ENCODE data around the gene SNX25. TPM values are rescaled to one million over a fixed set of nuclear protein-coding genes. Genes with fewer than 3 reads are reported as not detected.

Gene SNX25
- total and polyA plus RNA-seq, 2 of the 13 experiments (the other 11 are each of a cell fraction or from before 2014, with no cell fraction given), result 23.4 to 23.5 TPM

DNA sequence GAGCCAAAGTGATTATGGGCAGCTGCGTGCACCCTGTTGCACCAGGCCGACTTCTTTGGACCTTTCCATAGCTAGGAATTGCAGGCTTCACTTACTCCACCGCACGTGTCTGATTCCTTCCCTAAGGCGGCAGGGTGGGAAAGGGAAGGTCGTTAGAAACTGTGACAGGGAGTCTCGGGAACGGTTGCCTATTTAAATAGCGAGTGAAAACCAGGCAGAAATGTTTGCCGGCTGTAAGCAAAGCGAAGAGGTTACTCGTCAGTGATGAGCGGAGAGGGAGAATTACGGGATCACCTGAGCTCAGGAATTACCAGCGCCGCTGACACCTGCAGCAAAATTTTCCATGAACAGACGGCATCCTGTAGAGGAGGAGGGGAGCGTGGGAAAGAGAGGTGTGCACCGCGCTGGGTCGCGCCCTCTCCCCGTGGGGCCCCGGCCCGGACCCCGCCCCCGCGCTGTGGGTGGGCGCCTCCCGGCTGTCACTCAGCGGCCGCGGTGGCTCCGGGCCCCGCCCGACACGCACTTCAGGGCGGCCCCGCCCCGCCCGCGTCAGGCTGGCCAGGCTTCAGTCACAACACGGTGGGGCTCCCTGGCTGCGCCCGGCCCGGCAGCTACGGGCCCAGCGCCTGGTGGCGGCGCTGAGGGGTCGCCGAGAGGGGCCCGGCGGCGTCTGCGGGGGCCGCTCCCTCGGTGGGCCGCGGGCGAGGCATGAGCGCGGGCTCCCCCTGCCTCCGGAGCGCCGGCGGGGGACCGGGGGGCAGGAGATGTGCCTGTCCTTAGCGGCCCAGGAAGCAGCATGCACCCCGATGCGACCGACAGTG, at the start of gene SNX25 (continued):
- no peak for TF ChIP-seq HNF1A (IDR thresholded peaks at IDR 0.05; ENCODE audit: low read depth)
- TF ChIP-seq HNF1A (CRISPR knock-in tag; IDR thresholded peaks at IDR 0.05; ENCODE audit: borderline replicate concordance), result 0 out of 2 replicates have a peak, but pooled peaks have one; percentile 28
- peak; percentile 85 for TF ChIP-seq ZMYM4 (CRISPR knock-in tag; IDR thresholded peaks at IDR 0.05)
- TF ChIP-seq ZFYVE20 (CRISPR knock-in tag; IDR thresholded peaks at IDR 0.05; ENCODE audit: borderline replicate concordance, low read depth), result no peak
- TF ChIP-seq KDM4B (CRISPR knock-in tag; IDR thresholded peaks at IDR 0.05), result no peak
- TF ChIP-seq HMG20A (CRISPR knock-in tag; IDR thresholded peaks at IDR 0.05; ENCODE audit: borderline replicate concordance), result 0 out of 2 replicates have a peak, but pooled peaks have one; percentile 32
- peak in 1 of 2 experiments; percentile 49; a peak in 1 of 4 replicates for TF ChIP-seq EP300 (IDR thresholded peaks at IDR 0.05; ENCODE audit: low read depth in 2 of 2, low read length in 2 of 2)
- no peak for TF ChIP-seq EP300 (CRISPR knock-in tag; IDR thresholded peaks at IDR 0.05; ENCODE audit: borderline replicate concordance)
- no peak for TF ChIP-seq RBM39 (IDR thresholded peaks at IDR 0.05; ENCODE audit: low read depth, low read length, poor library complexity, severe bottlenecking)
- TF ChIP-seq, protein P1, sequence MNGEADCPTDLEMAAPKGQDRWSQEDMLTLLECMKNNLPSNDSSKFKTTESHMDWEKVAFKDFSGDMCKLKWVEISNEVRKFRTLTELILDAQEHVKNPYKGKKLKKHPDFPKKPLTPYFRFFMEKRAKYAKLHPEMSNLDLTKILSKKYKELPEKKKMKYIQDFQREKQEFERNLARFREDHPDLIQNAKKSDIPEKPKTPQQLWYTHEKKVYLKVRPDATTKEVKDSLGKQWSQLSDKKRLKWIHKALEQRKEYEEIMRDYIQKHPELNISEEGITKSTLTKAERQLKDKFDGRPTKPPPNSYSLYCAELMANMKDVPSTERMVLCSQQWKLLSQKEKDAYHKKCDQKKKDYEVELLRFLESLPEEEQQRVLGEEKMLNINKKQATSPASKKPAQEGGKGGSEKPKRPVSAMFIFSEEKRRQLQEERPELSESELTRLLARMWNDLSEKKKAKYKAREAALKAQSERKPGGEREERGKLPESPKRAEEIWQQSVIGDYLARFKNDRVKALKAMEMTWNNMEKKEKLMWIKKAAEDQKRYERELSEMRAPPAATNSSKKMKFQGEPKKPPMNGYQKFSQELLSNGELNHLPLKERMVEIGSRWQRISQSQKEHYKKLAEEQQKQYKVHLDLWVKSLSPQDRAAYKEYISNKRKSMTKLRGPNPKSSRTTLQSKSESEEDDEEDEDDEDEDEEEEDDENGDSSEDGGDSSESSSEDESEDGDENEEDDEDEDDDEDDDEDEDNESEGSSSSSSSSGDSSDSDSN (CRISPR knock-in tag; IDR thresholded peaks at IDR 0.05), result peak; percentile 55; the same call in 1 of the 2 replicates
- peak; percentile 28; the same call in 1 of the 2 replicates for TF ChIP-seq ZBTB2 (CRISPR knock-in tag; IDR thresholded peaks at IDR 0.05; ENCODE audit: low read depth)
- peak; percentile 47; the same call in 1 of the 2 replicates for TF ChIP-seq BHLHE40 (IDR thresholded peaks at IDR 0.05; ENCODE audit: low read length)
- TF ChIP-seq ZNF687 (CRISPR knock-in tag; IDR thresholded peaks at IDR 0.05), result peak; percentile 61; the same call in 1 of the 2 replicates
